GM18519 (cell line): ENCODE results near the gene RNF39.
"Not testable (repeated sequence)": the region's sequence is repeated elsewhere in the genome, so short reads cannot be mapped to it uniquely, and the experiment has no call there.

ENCODE experiments used
- ATAC-seq: cut with Tn5 transposase; IDR thresholded peaks from one replicate; pipeline ENCODE4 v1.9.1; 2021; ENCODE audit warnings: mild to moderate bottlenecking, moderate library complexity; ENCODE audit not compliant: unreplicated experiment, low FRiP score

Gene RNF39

GRCh38 chr6:30062471-30063178 is 12.9 kb downstream of the RNF39 start:
- no peak for ATAC-seq

- no peak for ATAC-seq
These were observed 13.6 kb downstream of the RNF39 start for GRCh38 chr6:30061858-30062458.

GRCh38 chr6:30061092-30061857 is 14.3 kb downstream of the RNF39 start, which contains the start of gene POLR1H:
POLR1H (plus strand) TSS chr6:30061265; CDS start chr6:30061525, 260 bp downstream.
- peak; percentile 71 for ATAC-seq

GRCh38 chr6:30060606-30061091 is 14.9 kb downstream of the RNF39 start:
- ATAC-seq: peak; percentile 7

- no peak for ATAC-seq
These were observed 20.1 kb downstream of the RNF39 start for GRCh38 chr6:30055513-30055912.

GRCh38 chr6:30053682-30054081 is 21.9 kb downstream of the RNF39 start:
- ATAC-seq: no peak

GRCh38 chr6:30047220-30047619 is 28.3 kb downstream of the RNF39 start:
- ATAC-seq: no peak

GRCh38 chr6:30044630-30045029 is 30.9 kb downstream of the RNF39 start:
- ATAC-seq: no peak

GRCh38 chr6:30043744-30044143 is 31.8 kb downstream of the RNF39 start:
- ATAC-seq: no peak

- no peak for ATAC-seq
These were observed 32.7 kb downstream of the RNF39 start for GRCh38 chr6:30042914-30043313.

GRCh38 chr6:30042476-30042875 is 33.1 kb downstream of the RNF39 start:
- ATAC-seq: no peak

- no peak for ATAC-seq
These were observed 33.7 kb downstream of the RNF39 start for GRCh38 chr6:30041821-30042220.

GRCh38 chr6:30041221-30041620 is 34.3 kb downstream of the RNF39 start:
- no peak for ATAC-seq

- no peak for ATAC-seq
These were observed 38.3 kb downstream of the RNF39 start for GRCh38 chr6:30037182-30037788.

GRCh38 chr6:30035784-30036183 is 39.8 kb downstream of the RNF39 start:
- ATAC-seq: no peak

- ATAC-seq: not testable (repeated sequence)
These were observed 42.1 kb downstream of the RNF39 start for GRCh38 chr6:30033440-30033839.

GRCh38 chr6:30031381-30031780 is 44.2 kb downstream of the RNF39 start:
- no peak for ATAC-seq

- no peak for ATAC-seq
These were observed 46.0 kb downstream of the RNF39 start for GRCh38 chr6:30029588-30029987.

GRCh38 chr6:30025186-30025585 is 50.4 kb downstream of the RNF39 start:
- ATAC-seq: no peak

- ATAC-seq: not testable (repeated sequence)
These were observed 52.9 kb downstream of the RNF39 start for GRCh38 chr6:30022712-30023111.

- no peak for ATAC-seq
These were observed 53.4 kb downstream of the RNF39 start for GRCh38 chr6:30022189-30022588.
